Measurements from ENCODE around the gene RAP2C. TPM values are rescaled to one million over a fixed set of nuclear protein-coding genes. Genes with fewer than 3 reads are reported as not detected.

Gene RAP2C
- total and polyA plus RNA-seq, 9 donors, result 9.1 to 21.8 (median 17.8) TPM

DNA sequence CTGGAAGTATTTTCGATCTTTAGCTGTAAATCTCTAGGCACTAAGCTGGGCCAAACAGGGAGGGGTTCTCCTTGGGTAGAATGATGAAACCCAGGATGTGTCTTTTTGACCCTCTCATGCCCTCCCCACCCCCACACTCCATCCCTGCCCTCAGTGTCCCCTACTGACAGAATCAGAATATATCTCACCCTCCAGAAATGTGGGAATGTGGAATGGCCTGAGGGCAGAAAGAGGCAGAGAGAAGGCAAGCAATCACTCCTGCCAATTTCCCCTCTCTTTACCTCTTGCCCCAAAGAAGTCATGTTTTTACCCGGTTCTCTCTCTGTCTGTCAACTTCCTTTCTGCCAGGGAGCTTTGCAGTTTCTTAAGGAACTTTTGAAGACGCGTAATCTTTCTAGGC, 34.4 kb downstream of the RAP2C start:
- no peak overlapping the region for H3K4me3 ChIP-seq
- H3K36me3 ChIP-seq, result no peaks in the 10 kb centered on the region
- TF ChIP-seq EP300 (IDR thresholded peaks at IDR 0.05), result no peak
- TF ChIP-seq, protein P1, sequence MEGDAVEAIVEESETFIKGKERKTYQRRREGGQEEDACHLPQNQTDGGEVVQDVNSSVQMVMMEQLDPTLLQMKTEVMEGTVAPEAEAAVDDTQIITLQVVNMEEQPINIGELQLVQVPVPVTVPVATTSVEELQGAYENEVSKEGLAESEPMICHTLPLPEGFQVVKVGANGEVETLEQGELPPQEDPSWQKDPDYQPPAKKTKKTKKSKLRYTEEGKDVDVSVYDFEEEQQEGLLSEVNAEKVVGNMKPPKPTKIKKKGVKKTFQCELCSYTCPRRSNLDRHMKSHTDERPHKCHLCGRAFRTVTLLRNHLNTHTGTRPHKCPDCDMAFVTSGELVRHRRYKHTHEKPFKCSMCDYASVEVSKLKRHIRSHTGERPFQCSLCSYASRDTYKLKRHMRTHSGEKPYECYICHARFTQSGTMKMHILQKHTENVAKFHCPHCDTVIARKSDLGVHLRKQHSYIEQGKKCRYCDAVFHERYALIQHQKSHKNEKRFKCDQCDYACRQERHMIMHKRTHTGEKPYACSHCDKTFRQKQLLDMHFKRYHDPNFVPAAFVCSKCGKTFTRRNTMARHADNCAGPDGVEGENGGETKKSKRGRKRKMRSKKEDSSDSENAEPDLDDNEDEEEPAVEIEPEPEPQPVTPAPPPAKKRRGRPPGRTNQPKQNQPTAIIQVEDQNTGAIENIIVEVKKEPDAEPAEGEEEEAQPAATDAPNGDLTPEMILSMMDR (IDR thresholded peaks at IDR 0.05), result no peak
- no peak for TF ChIP-seq POLR2A (IDR thresholded peaks at IDR 0.05)
- H3K4me1 ChIP-seq (ENCODE audit: insufficient read depth), result no peaks in the 10 kb centered on the region
- intact Hi-C loops (cut with DNase I), result no loop called here
- no peaks in the 10 kb centered on the region for H3K9me3 ChIP-seq
- WGBS, 3 donors, result 76% methylated on average over 4 of the region's 4 CpGs
- no peak overlapping the region for H3K27ac ChIP-seq
- no peaks in the 10 kb centered on the region for H3K27me3 ChIP-seq
- no peak for DNase-seq

- H3K4me3 ChIP-seq, result no peak overlapping the region
- 68 to 71% (median 70%) methylated on average over 7 of the region's 7 CpGs for WGBS, 3 donors
- DNase-seq, result no peak
- H3K36me3 ChIP-seq, result no peaks in the 10 kb centered on the region
- H3K9me3 ChIP-seq, result no peaks in the 10 kb centered on the region
- intact Hi-C loops (cut with DNase I), result no loop called here
- no peak overlapping the region for H3K27ac ChIP-seq
- no peaks in the 10 kb centered on the region for H3K27me3 ChIP-seq
- no peaks in the 10 kb centered on the region for H3K4me1 ChIP-seq (ENCODE audit: insufficient read depth)
- TF ChIP-seq POLR2A (IDR thresholded peaks at IDR 0.05) (no peak), EP300 (IDR thresholded peaks at IDR 0.05) (no peak)
- TF ChIP-seq, protein P1 (IDR thresholded peaks at IDR 0.05), result no peak
Measured at GRCh38 chrX:132181364-132181763, 37.9 kb downstream of the RAP2C start.

GRCh38 chrX:132180929-132181328, 38.3 kb downstream of the RAP2C start:
- TF ChIP-seq, protein P1 (IDR thresholded peaks at IDR 0.05), result no peak
- no peak for TF ChIP-seq EP300 (IDR thresholded peaks at IDR 0.05)
- TF ChIP-seq POLR2A (IDR thresholded peaks at IDR 0.05), result no peak
- WGBS, 3 donors, result 88 to 91% (median 88%) methylated on average over 3 of the region's 3 CpGs
- H3K36me3 ChIP-seq, result no peaks in the 10 kb centered on the region
- intact Hi-C loops (cut with DNase I), result no loop called here
- H3K27ac ChIP-seq, result no peak overlapping the region
- no peaks in the 10 kb centered on the region for H3K9me3 ChIP-seq
- no peak for DNase-seq
- no peak overlapping the region for H3K4me3 ChIP-seq
- H3K27me3 ChIP-seq, result no peaks in the 10 kb centered on the region
- no peaks in the 10 kb centered on the region for H3K4me1 ChIP-seq (ENCODE audit: insufficient read depth)

DNA sequence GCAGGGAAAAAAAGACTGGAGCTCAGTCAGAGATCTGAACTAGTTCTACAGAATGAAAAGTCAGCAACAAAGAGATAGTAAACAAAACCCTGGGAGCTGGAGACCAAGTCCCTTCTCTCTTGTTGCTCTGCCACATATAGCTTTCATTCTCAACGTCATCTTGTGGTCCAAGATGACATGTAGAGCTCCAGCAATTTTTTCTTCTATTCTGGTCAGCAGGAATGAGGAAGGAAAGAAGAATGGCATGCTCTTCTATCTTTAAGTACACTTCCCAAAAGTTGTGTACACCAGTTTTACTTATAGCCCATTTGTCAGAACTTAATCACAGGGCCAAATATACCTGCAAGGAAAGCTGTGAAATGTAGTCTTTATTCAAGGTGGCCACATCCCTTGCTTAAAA, 45.6 kb downstream of the RAP2C start:
- intact Hi-C loops (cut with DNase I), result no loop called here
- H3K9me3 ChIP-seq, result no peaks in the 10 kb centered on the region
- H3K4me1 ChIP-seq (ENCODE audit: insufficient read depth), result no peaks in the 10 kb centered on the region
- H3K27ac ChIP-seq, result no peak overlapping the region
- WGBS, 3 donors, result 41 to 49% (median 42%) methylated on average over 1 of the region's 1 CpG
- no peaks in the 10 kb centered on the region for H3K36me3 ChIP-seq
- TF ChIP-seq, protein P1 (IDR thresholded peaks at IDR 0.05), result no peak
- TF ChIP-seq EP300 (IDR thresholded peaks at IDR 0.05), result no peak
- no peak for TF ChIP-seq POLR2A (IDR thresholded peaks at IDR 0.05)
- no peak for DNase-seq
- H3K27me3 ChIP-seq, result no peaks in the 10 kb centered on the region
- no peak overlapping the region for H3K4me3 ChIP-seq

GRCh38 chrX:132171881-132172280, 47.4 kb downstream of the RAP2C start:
- whole genome bisulfite sequencing, 3 donors, result 75 to 85% (median 78%) methylated on average over 3 of the region's 3 CpGs
- no peak for DNase-seq
- Histone ChIP-seq H3K4me1 (ENCODE audit: insufficient read depth) (no peaks in the 10 kb centered on the region), H3K27ac (no peak overlapping the region), H3K27me3 (no peaks in the 10 kb centered on the region), H3K36me3 (no peaks in the 10 kb centered on the region), H3K9me3 (no peaks in the 10 kb centered on the region), H3K4me3 (no peak overlapping the region)
- TF ChIP-seq, protein P1 (IDR thresholded peaks at IDR 0.05), result no peak
- TF ChIP-seq POLR2A (IDR thresholded peaks at IDR 0.05) (no peak), EP300 (IDR thresholded peaks at IDR 0.05) (no peak)
- intact Hi-C loops (cut with DNase I), result no loop called here
